K562 (cell line): ENCODE data around the gene GAS1. TPM values are rescaled to one million over a fixed set of nuclear protein-coding genes. Genes with fewer than 3 reads are reported as not detected.

ENCODE experiments used
- ATAC-seq: fragments of 200-7000 bp; cut with Tn5 transposase; 3 replicates; pipeline ENCODE4 v1.9.1; 2020; ENCODE audit warnings: moderate library complexity
- BruUV-seq: library from RNA; stranded (reverse); fragments of 400-500 nt; replicated peaks from 2 replicates; lab custom pipeline; 2021; lab: Mats Ljungman, UMichigan
- CTCF ChIA-PET: fragments of 300-600 bp; formaldehyde crosslinking; extraction: SDS; loops from one replicate; lab custom pipeline; 2021; ENCODE audit warnings: low intra/inter-chr PET ratio; lab: Yijun Ruan, JAX
- POLR2A ChIA-PET: fragments of 300-600, 350-650 bp; sonication (Branson Sonifier 250); formaldehyde crosslinking; extraction: SDS; loops from one replicate; lab custom pipeline; 2021; ENCODE audit warnings: antibody characterized with exemption, inconsistent platforms; lab: Yijun Ruan, JAX
- DNase-seq, 4 experiments: peaks; one replicate each; pipeline versions ENCODE4 v3.0.0 to v3.0.0-alpha.2; 2011 to 2018; ENCODE audit warnings: low spot score in 3 of 4, mixed read lengths in 3 of 4; ENCODE audit errors: extremely low read depth in 1 of 4
- FAIRE-seq: peaks from 2 replicates; lab custom pipeline; 2011; peaks lifted over from hg19 to GRCh38; lab: Jason Lieb, UNC
- H2AFZ ChIP-seq: 2 replicates; pipeline ENCODE4 v1.6.0; 2011; ENCODE audit warnings: low read depth, low read length, control low read depth, inconsistent platforms
- H3K27ac ChIP-seq: fragments of 200-600 bp; 3 replicates; pipeline ENCODE4 v1.8.0; 2011; ENCODE audit warnings: low read depth, mild to moderate bottlenecking, control low read depth, inconsistent platforms, low read length, moderate library complexity, mixed read lengths; ENCODE audit errors: extremely low read depth
- H3K27me3 ChIP-seq, 2 experiments: fragments of 300-600 bp in 1 of 2; 2 replicates in 1 of 2; 3 replicates in 1 of 2; pipeline versions ENCODE4 v1.6.0 to v1.8.0; 2011; ENCODE audit warnings: inconsistent platforms in 2 of 2, low read length in 2 of 2, mild to moderate bottlenecking in 1 of 2, mixed read lengths in 1 of 2, moderate library complexity in 1 of 2; ENCODE audit not compliant: control insufficient read depth in 2 of 2, insufficient read depth in 2 of 2
- H3K36me3 ChIP-seq: fragments of 300-600 bp; 3 replicates; pipeline ENCODE4 v1.8.0; 2011; ENCODE audit warnings: mild to moderate bottlenecking, low read length, inconsistent platforms; ENCODE audit not compliant: control insufficient read depth, insufficient read depth
- H3K4me1 ChIP-seq, 2 experiments: fragments of 200-600 bp in 1 of 2; replicated peaks in 1 of 2; 2 replicates in 1 of 2; 3 replicates in 1 of 2; pipeline versions ENCODE4 v1.5.1 to v1.8.0; 2011; ENCODE audit warnings: inconsistent platforms in 2 of 2, low read length in 2 of 2, mild to moderate bottlenecking in 1 of 2, mixed read lengths in 1 of 2, moderate library complexity in 1 of 2; ENCODE audit not compliant: control insufficient read depth in 2 of 2, insufficient read depth in 2 of 2
- H3K4me2 ChIP-seq: 2 replicates; pipeline ENCODE4 v1.6.1; 2011; ENCODE audit warnings: low read length, control low read depth, inconsistent platforms, mixed read lengths; ENCODE audit not compliant: insufficient read depth
- H3K4me3 ChIP-seq: fragments of 200-600 bp; sonication (generic), shearing (Covaris generic); 2 replicates; pipeline ENCODE4 v1.5.1; 2016; ENCODE audit warnings: control low read depth, inconsistent platforms
- H3K79me2 ChIP-seq: fragments of 200-600 bp; 3 replicates; pipeline ENCODE4 v1.8.0; 2011; ENCODE audit warnings: low read length, inconsistent platforms; ENCODE audit not compliant: control insufficient read depth, insufficient read depth
- H3K9ac ChIP-seq, 2 experiments: 2 replicates each; pipeline versions ENCODE4 v1.6.0 to v1.6.1; 2011; ENCODE audit warnings: low read depth in 2 of 2, low read length in 2 of 2, control low read depth in 1 of 2, inconsistent platforms in 1 of 2, mild to moderate bottlenecking in 1 of 2, mixed read lengths in 1 of 2; ENCODE audit not compliant: insufficient read depth in 1 of 2
- H3K9me1 ChIP-seq: one replicate; pipeline ENCODE4 v1.6.0; 2011; ENCODE audit warnings: inconsistent platforms, mild to moderate bottlenecking, low read length, moderate library complexity; ENCODE audit not compliant: control insufficient read depth, insufficient read depth
- H3K9me3 ChIP-seq: replicated peaks from 2 replicates; pipeline ENCODE4 v1.5.1; 2011; ENCODE audit warnings: low read depth, low read length, inconsistent platforms; ENCODE audit not compliant: control insufficient read depth, insufficient read depth
- H4K20me1 ChIP-seq: replicated peaks from 2 replicates; pipeline ENCODE4 v1.6.1; 2011; ENCODE audit warnings: low read length, inconsistent platforms, mixed read lengths; ENCODE audit not compliant: control insufficient read depth, insufficient read depth
- GATAD2A ChIP-seq: fragments of 450-650 bp; IDR thresholded peaks from 2 replicates; pipeline ENCODE4 v1.6.1; 2017
- NRF1 ChIP-seq, 2 experiments: fragments of 450-650 bp; IDR thresholded peaks in 1 of 2; conservative IDR thresholded peaks in 1 of 2; 2 replicates each; pipeline ENCODE4 v1.6.1; 2014; ENCODE audit warnings: mild to moderate bottlenecking in 2 of 2
- PHB ChIP-seq: fragments of 250-450 bp; sonication (Bioruptor Pico); IDR thresholded peaks from 2 replicates; pipeline ENCODE4 v1.5.0; 2021
- PPARD ChIP-seq: fragments of 250-450 bp; sonication (Bioruptor Pico); IDR thresholded peaks from 2 replicates; pipeline ENCODE4 v1.8.0; 2022; ENCODE audit warnings: inconsistent platforms, mild to moderate bottlenecking, moderate library complexity
- ZFP1 ChIP-seq: fragments of 450-650 bp; formaldehyde crosslinking; IDR thresholded peaks from 2 replicates; pipeline ENCODE4 v1.4.0; 2020; ENCODE audit warnings: mild to moderate bottlenecking, mixed read lengths
- ZNF586 ChIP-seq: fragments of 450-650 bp; formaldehyde crosslinking; conservative IDR thresholded peaks from 2 replicates; pipeline ENCODE4 v1.4.0; 2020; ENCODE audit warnings: mild to moderate bottlenecking, moderate library complexity
- ZNF830 ChIP-seq: fragments of 250-450 bp; sonication (Bioruptor Pico); IDR thresholded peaks from 2 replicates; pipeline ENCODE4 v1.5.0; 2021; ENCODE audit warnings: mild to moderate bottlenecking
- WGBS: fragments of 100-300 bp; shearing (Covaris generic); methylation state at CpG from one replicate; pipeline ENCODE4 v1.1.6; 2016; ENCODE audit warnings: low coverage, mixed read lengths; ENCODE audit not compliant: insufficient coverage; ENCODE audit errors: missing lambda C conversion rate; 5-methylcytosine and 5-hydroxymethylcytosine counted together
- in situ Hi-C: fragments of 300-500 bp; cut with MboI; formaldehyde crosslinking; loops from 4 replicates; pipeline ENCODE4 v1.15.0; 2018; ENCODE audit warnings: inconsistent platforms, mixed read lengths
- intact Hi-C: fragments of 100-400 bp; cut with micrococcal nuclease; formaldehyde crosslinking; loops from 2 replicates; pipeline ENCODE4 v1.14.2; 2022
- polyA plus RNA-seq, 8 experiments: library from polyadenylated mRNA; depleted of rRNA in 4 of 8; stranded (reverse) in 5 of 8; unstranded in 3 of 8; fragments of >200 nt; fragmentation: Nextera tagmentation in 2 of 8; fragmentation: Illumina TruSeq in 1 of 8; extraction: Ambion mirVana in 2 of 8; extraction: Trizol in 1 of 8; gene quantifications; 2 replicates each; pipeline versions ENCODE4 v1.2.1 to v1.2.3, GENCODE V29; 2011 to 2014; ENCODE audit warnings: inconsistent platforms in 1 of 8, missing spikeins in 1 of 8
- total RNA-seq, 7 experiments: library from RNA; depleted of rRNA in 6 of 7; stranded (reverse); fragments of >200 nt in 6 of 7; fragmentation: Illumina TruSeq in 2 of 7; extraction: Trizol in 2 of 7; gene quantifications; 2 replicates each; pipeline versions ENCODE4 v1.2.1 to v1.2.3, GENCODE V29; 2011 to 2021; ENCODE audit warnings: low replicate concordance in 1 of 7
- TF ChIP-seq, protein P1 (sequence below): fragments of 450-650 bp; formaldehyde crosslinking; IDR thresholded peaks from 2 replicates; pipeline ENCODE4 v1.4.0; 2020; ENCODE audit warnings: mild to moderate bottlenecking, moderate library complexity
- TF ChIP-seq, protein P2 (sequence below): IDR thresholded peaks from 2 replicates; pipeline ENCODE4 v1.6.1; 2011; ENCODE audit not compliant: insufficient read length; ENCODE audit errors: extremely low read depth
- TF ChIP-seq, protein P3 (sequence below): sonication (generic); formaldehyde crosslinking; IDR thresholded peaks from 2 replicates; pipeline ENCODE4 v1.8.1; 2022; ENCODE audit warnings: missing genetic modification reagents
- TF ChIP-seq, protein P4 (sequence below): fragments of 450-650 bp; IDR thresholded peaks from one replicate; pipeline ENCODE4 v1.6.1; 2018; ENCODE audit warnings: mild to moderate bottlenecking, moderate library complexity; ENCODE audit not compliant: partially characterized antibody

Gene GAS1
- total and polyA plus RNA-seq, 9 of the 15 experiments (the other 6 are each of a cell fraction or from before 2014, with no cell fraction given): 0.07 to 0.09 TPM; not detected in 7

DNA sequence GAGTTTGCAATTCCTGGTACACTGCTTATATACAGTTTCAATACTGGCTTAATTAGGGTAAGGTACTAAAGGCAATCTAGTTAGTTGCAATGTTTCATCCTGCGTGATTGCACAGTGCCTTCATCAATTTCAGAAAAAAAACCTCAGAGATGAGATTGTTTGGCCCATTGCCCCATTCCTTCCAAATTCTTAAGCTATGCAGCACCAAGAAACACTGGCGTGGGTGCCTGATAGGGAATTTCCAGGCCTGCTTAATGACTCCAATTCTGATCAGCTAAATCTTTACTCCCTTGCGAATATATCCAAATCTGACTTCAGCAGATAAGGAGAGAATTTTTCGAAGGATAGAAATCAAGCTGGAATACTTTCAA lies 35.9 kb upstream of the GAS1 start:
- H3K79me2 ChIP-seq: no peaks in the 10 kb centered on the region
- in situ Hi-C loops (no loop called here), intact Hi-C loops (no loop called here)
- 0% methylated on average over 4 of the region's 4 CpGs for WGBS
- H3K4me2 ChIP-seq: no peak overlapping the region
- FAIRE-seq (no peak), DNase-seq (no peak), ATAC-seq (no peak)
- no peaks in the 10 kb centered on the region for H3K9me1 ChIP-seq
- no peaks in the 10 kb centered on the region for H3K36me3 ChIP-seq
- POLR2A ChIA-PET: no interaction called here
- H3K27ac ChIP-seq: no peak overlapping the region
- no peak overlapping the region for H3K9ac ChIP-seq
- no peaks in the 10 kb centered on the region for H3K9me3 ChIP-seq
- H3K4me3 ChIP-seq: no peak overlapping the region
- no peaks in the 10 kb centered on the region for H4K20me1 ChIP-seq
- no TSS peak for BruUV-seq
- no peak overlapping the region for H2AFZ ChIP-seq
- H3K27me3 ChIP-seq: no peaks in the 10 kb centered on the region
- no peaks in the 10 kb centered on the region for H3K4me1 ChIP-seq
- TF ChIP-seq GATAD2A: no peak
- TF ChIP-seq PHB (CRISPR knock-in tag): no peak
- TF ChIP-seq ZFP1: no peak
- TF ChIP-seq, protein P1, sequence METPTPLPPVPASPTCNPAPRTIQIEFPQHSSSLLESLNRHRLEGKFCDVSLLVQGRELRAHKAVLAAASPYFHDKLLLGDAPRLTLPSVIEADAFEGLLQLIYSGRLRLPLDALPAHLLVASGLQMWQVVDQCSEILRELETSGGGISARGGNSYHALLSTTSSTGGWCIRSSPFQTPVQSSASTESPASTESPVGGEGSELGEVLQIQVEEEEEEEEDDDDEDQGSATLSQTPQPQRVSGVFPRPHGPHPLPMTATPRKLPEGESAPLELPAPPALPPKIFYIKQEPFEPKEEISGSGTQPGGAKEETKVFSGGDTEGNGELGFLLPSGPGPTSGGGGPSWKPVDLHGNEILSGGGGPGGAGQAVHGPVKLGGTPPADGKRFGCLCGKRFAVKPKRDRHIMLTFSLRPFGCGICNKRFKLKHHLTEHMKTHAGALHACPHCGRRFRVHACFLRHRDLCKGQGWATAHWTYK (CRISPR knock-in tag): no peak
- TF ChIP-seq PPARD: no peak
- TF ChIP-seq, protein P2, sequence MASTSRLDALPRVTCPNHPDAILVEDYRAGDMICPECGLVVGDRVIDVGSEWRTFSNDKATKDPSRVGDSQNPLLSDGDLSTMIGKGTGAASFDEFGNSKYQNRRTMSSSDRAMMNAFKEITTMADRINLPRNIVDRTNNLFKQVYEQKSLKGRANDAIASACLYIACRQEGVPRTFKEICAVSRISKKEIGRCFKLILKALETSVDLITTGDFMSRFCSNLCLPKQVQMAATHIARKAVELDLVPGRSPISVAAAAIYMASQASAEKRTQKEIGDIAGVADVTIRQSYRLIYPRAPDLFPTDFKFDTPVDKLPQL: no peak
- no peak for TF ChIP-seq NRF1 (conservative IDR thresholded peaks at IDR 0.05 in 1 of 2, IDR thresholded peaks at IDR 0.05 in 1 of 2)
- TF ChIP-seq, protein P3, sequence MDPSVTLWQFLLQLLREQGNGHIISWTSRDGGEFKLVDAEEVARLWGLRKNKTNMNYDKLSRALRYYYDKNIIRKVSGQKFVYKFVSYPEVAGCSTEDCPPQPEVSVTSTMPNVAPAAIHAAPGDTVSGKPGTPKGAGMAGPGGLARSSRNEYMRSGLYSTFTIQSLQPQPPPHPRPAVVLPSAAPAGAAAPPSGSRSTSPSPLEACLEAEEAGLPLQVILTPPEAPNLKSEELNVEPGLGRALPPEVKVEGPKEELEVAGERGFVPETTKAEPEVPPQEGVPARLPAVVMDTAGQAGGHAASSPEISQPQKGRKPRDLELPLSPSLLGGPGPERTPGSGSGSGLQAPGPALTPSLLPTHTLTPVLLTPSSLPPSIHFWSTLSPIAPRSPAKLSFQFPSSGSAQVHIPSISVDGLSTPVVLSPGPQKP: no peak
- no peak for TF ChIP-seq ZNF830
- no peak for TF ChIP-seq ZNF586
- TF ChIP-seq, protein P4, sequence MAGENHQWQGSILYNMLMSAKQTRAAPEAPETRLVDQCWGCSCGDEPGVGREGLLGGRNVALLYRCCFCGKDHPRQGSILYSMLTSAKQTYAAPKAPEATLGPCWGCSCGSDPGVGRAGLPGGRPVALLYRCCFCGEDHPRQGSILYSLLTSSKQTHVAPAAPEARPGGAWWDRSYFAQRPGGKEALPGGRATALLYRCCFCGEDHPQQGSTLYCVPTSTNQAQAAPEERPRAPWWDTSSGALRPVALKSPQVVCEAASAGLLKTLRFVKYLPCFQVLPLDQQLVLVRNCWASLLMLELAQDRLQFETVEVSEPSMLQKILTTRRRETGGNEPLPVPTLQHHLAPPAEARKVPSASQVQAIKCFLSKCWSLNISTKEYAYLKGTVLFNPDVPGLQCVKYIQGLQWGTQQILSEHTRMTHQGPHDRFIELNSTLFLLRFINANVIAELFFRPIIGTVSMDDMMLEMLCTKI: no peak
- CTCF ChIA-PET: no interaction called here
